Neuron (in vitro differentiated cells): ENCODE results near the gene MARCHF10.

ENCODE experiments used
- H2AFZ ChIP-seq: one replicate; pipeline ENCODE4 v1.6.1; 2013; ENCODE audit warnings: low read depth, mild to moderate bottlenecking, inconsistent platforms, low read length, moderate library complexity
- H3K27me3 ChIP-seq: one replicate; pipeline ENCODE4 v1.6.1; 2013; ENCODE audit warnings: low read length; ENCODE audit not compliant: insufficient read depth
- H3K36me3 ChIP-seq: one replicate; pipeline ENCODE4 v1.6.1; 2013; ENCODE audit warnings: low read length; ENCODE audit not compliant: insufficient read depth
- H3K4me1 ChIP-seq: one replicate; pipeline ENCODE4 v1.6.1; 2013; ENCODE audit warnings: low read length; ENCODE audit not compliant: insufficient read depth
- H3K4me3 ChIP-seq: 2 replicates; pipeline ENCODE4 v1.5.1; 2013; ENCODE audit warnings: mild to moderate bottlenecking, low read length, moderate library complexity
- H3K9me3 ChIP-seq: one replicate; pipeline ENCODE4 v1.6.1; 2013; ENCODE audit warnings: low read length

The MARCHF10 gene

GRCh38 chr17:62808576-62808970, 459 bp upstream of the MARCHF10 start:
- Histone ChIP-seq H3K4me1 (peaks cover 9% of the 10 kb centered on the region), H3K9me3 (no peaks in the 10 kb centered on the region)

GRCh38 chr17:62805234-62805633, 2.9 kb downstream of the MARCHF10 start:
- no peak overlapping the region for H2AFZ ChIP-seq
- H3K4me3 ChIP-seq: no peak overlapping the region
- peaks cover 9% of the 10 kb centered on the region for H3K4me1 ChIP-seq
- no peaks in the 10 kb centered on the region for H3K36me3 ChIP-seq
- H3K9me3 ChIP-seq: no peaks in the 10 kb centered on the region
- H3K27me3 ChIP-seq: no peaks in the 10 kb centered on the region

More at GRCh38 chr17:62808576-62808970, 459 bp upstream of the MARCHF10 start:
- no peaks in the 10 kb centered on the region for H3K27me3 ChIP-seq
- H2AFZ ChIP-seq: no peak overlapping the region
- H3K4me3 ChIP-seq: no peak overlapping the region
- H3K36me3 ChIP-seq: no peaks in the 10 kb centered on the region

- Histone ChIP-seq H3K4me3 (no peak overlapping the region), H3K36me3 (no peaks in the 10 kb centered on the region), H3K4me1 (peaks cover 9% of the 10 kb centered on the region), H3K9me3 (no peaks in the 10 kb centered on the region), H2AFZ (no peak overlapping the region), H3K27me3 (no peaks in the 10 kb centered on the region)
Observed at GRCh38 chr17:62804822-62805221, 3.3 kb downstream of the MARCHF10 start.

GRCh38 chr17:62804025-62804424, 4.1 kb downstream of the MARCHF10 start:
- H3K27me3 ChIP-seq: no peaks in the 10 kb centered on the region

GRCh38 chr17:62802561-62803205, 5.4 kb downstream of the MARCHF10 start:
- H3K36me3 ChIP-seq: no peaks in the 10 kb centered on the region

More at GRCh38 chr17:62804025-62804424, 4.1 kb downstream of the MARCHF10 start:
- Histone ChIP-seq H3K4me1 (peaks cover 9% of the 10 kb centered on the region), H3K36me3 (no peaks in the 10 kb centered on the region), H2AFZ (no peak overlapping the region), H3K4me3 (no peak overlapping the region), H3K9me3 (no peaks in the 10 kb centered on the region)

GRCh38 chr17:62801553-62802114, 6.5 kb downstream of the MARCHF10 start:
- H3K36me3 ChIP-seq: no peaks in the 10 kb centered on the region
- no peaks in the 10 kb centered on the region for H3K9me3 ChIP-seq
- H3K4me1 ChIP-seq: no peaks in the 10 kb centered on the region
- H3K4me3 ChIP-seq: no peak overlapping the region
- no peaks in the 10 kb centered on the region for H3K27me3 ChIP-seq
- no peak overlapping the region for H2AFZ ChIP-seq

More at GRCh38 chr17:62802561-62803205, 5.4 kb downstream of the MARCHF10 start:
- Histone ChIP-seq H3K4me1 (peaks cover 4% of the 10 kb centered on the region), H3K9me3 (no peaks in the 10 kb centered on the region), H3K4me3 (no peak overlapping the region), H2AFZ (no peak overlapping the region), H3K27me3 (no peaks in the 10 kb centered on the region)

- H3K36me3 ChIP-seq: no peaks in the 10 kb centered on the region
- no peaks in the 10 kb centered on the region for H3K4me1 ChIP-seq
- H3K27me3 ChIP-seq: no peaks in the 10 kb centered on the region
- no peaks in the 10 kb centered on the region for H3K9me3 ChIP-seq
- no peak overlapping the region for H2AFZ ChIP-seq
- no peak overlapping the region for H3K4me3 ChIP-seq
Observed at GRCh38 chr17:62800585-62800984, 7.5 kb downstream of the MARCHF10 start.

- H3K4me3 ChIP-seq: no peak overlapping the region
- no peaks in the 10 kb centered on the region for H3K4me1 ChIP-seq
- H2AFZ ChIP-seq: no peak overlapping the region
- no peaks in the 10 kb centered on the region for H3K9me3 ChIP-seq
- H3K27me3 ChIP-seq: no peaks in the 10 kb centered on the region
- no peaks in the 10 kb centered on the region for H3K36me3 ChIP-seq
Observed at GRCh38 chr17:62797959-62798358, 10.2 kb downstream of the MARCHF10 start.

GRCh38 chr17:62796291-62796690, 11.8 kb downstream of the MARCHF10 start:
- Histone ChIP-seq H3K36me3 (no peaks in the 10 kb centered on the region), H3K9me3 (no peaks in the 10 kb centered on the region), H3K4me3 (no peak overlapping the region), H3K27me3 (no peaks in the 10 kb centered on the region), H3K4me1 (peaks cover 10% of the 10 kb centered on the region), H2AFZ (no peak overlapping the region)

GRCh38 chr17:62794666-62794971, 13.5 kb downstream of the MARCHF10 start:
- Histone ChIP-seq H3K36me3 (no peaks in the 10 kb centered on the region), H3K9me3 (no peaks in the 10 kb centered on the region), H2AFZ (no peak overlapping the region)

GRCh38 chr17:62793919-62794665, 14.0 kb downstream of the MARCHF10 start:
- Histone ChIP-seq H2AFZ (no peak overlapping the region), H3K27me3 (no peaks in the 10 kb centered on the region), H3K4me1 (peaks cover 10% of the 10 kb centered on the region)

More at GRCh38 chr17:62794666-62794971, 13.5 kb downstream of the MARCHF10 start:
- no peak overlapping the region for H3K4me3 ChIP-seq
- peaks cover 10% of the 10 kb centered on the region for H3K4me1 ChIP-seq
- H3K27me3 ChIP-seq: no peaks in the 10 kb centered on the region

GRCh38 chr17:62792447-62792800, 15.7 kb downstream of the MARCHF10 start:
- no peak overlapping the region for H2AFZ ChIP-seq
- no peaks in the 10 kb centered on the region for H3K36me3 ChIP-seq
- peaks cover 10% of the 10 kb centered on the region for H3K4me1 ChIP-seq
- no peaks in the 10 kb centered on the region for H3K9me3 ChIP-seq
- no peaks in the 10 kb centered on the region for H3K27me3 ChIP-seq
- H3K4me3 ChIP-seq: no peak overlapping the region

More at GRCh38 chr17:62793919-62794665, 14.0 kb downstream of the MARCHF10 start:
- H3K36me3 ChIP-seq: no peaks in the 10 kb centered on the region
- no peaks in the 10 kb centered on the region for H3K9me3 ChIP-seq
- no peak overlapping the region for H3K4me3 ChIP-seq

- Histone ChIP-seq H3K36me3 (no peaks in the 10 kb centered on the region), H3K9me3 (no peaks in the 10 kb centered on the region), H3K4me1 (peaks cover 10% of the 10 kb centered on the region), H3K27me3 (no peaks in the 10 kb centered on the region), H2AFZ (no peak overlapping the region), H3K4me3 (no peak overlapping the region)
Observed at GRCh38 chr17:62791767-62792446, 16.2 kb downstream of the MARCHF10 start.
